K562 (cell line): Measurements from ENCODE around the gene METTL25B. TPM values are rescaled to one million over a fixed set of nuclear protein-coding genes. Genes with fewer than 3 reads are reported as not detected.

Experiments
- CBX5 ChIP-seq: IDR thresholded peaks from 2 replicates; pipeline ENCODE4 v1.6.1; 2014; ENCODE audit warnings: low read depth, borderline replicate concordance
- CHCHD3 ChIP-seq: fragments of 250-450 bp; sonication (Bioruptor Pico); IDR thresholded peaks from 2 replicates; pipeline ENCODE4 v2.1.2; 2022; ENCODE audit warnings: mild to moderate bottlenecking
- DPF2 ChIP-seq: fragments of 450-650 bp; IDR thresholded peaks from 2 replicates; pipeline ENCODE4 v1.6.1; 2016
- TCF3 ChIP-seq: sonication (generic); formaldehyde crosslinking; IDR thresholded peaks from 2 replicates; pipeline ENCODE4 v1.4.0; 2020; ENCODE audit warnings: mild to moderate bottlenecking, missing genetic modification reagents
- ZKSCAN8 ChIP-seq: fragments of 200-800 bp; sonication (Bioruptor generic); IDR thresholded peaks from 2 replicates; pipeline ENCODE4 v1.6.1; 2016; ENCODE audit warnings: missing genetic modification characterization, missing compliant biosample characterization
- ZNF175 ChIP-seq: fragments of 200-800 bp; sonication (Bioruptor generic); IDR thresholded peaks from 2 replicates; pipeline ENCODE4 v1.6.1; 2016; ENCODE audit warnings: low read depth, mild to moderate bottlenecking, missing genetic modification characterization, missing compliant biosample characterization
- ZNF561 ChIP-seq: fragments of 450-650 bp; formaldehyde crosslinking; conservative IDR thresholded peaks from 2 replicates; pipeline ENCODE4 v1.4.0; 2020; ENCODE audit warnings: mild to moderate bottlenecking, moderate library complexity
- polyA plus RNA-seq, 8 experiments: library from polyadenylated mRNA; depleted of rRNA in 4 of 8; stranded (reverse) in 5 of 8; unstranded in 3 of 8; fragments of >200 nt; fragmentation: Nextera tagmentation in 2 of 8; fragmentation: Illumina TruSeq in 1 of 8; extraction: Ambion mirVana in 2 of 8; extraction: Trizol in 1 of 8; gene quantifications; 2 replicates each; pipeline versions ENCODE4 v1.2.1 to v1.2.3, GENCODE V29; 2011 to 2014; ENCODE audit warnings: inconsistent platforms in 1 of 8, missing spikeins in 1 of 8
- total RNA-seq, 7 experiments: library from RNA; depleted of rRNA in 6 of 7; stranded (reverse); fragments of >200 nt in 6 of 7; fragmentation: Illumina TruSeq in 2 of 7; extraction: Trizol in 2 of 7; gene quantifications; 2 replicates each; pipeline versions ENCODE4 v1.2.1 to v1.2.3, GENCODE V29; 2011 to 2021; ENCODE audit warnings: low replicate concordance in 1 of 7
- TF ChIP-seq, protein P1 (sequence below): fragments of 450-650 bp; IDR thresholded peaks from 2 replicates; pipeline ENCODE4 v1.6.1; 2016
- TF ChIP-seq, protein P2 (sequence below): IDR thresholded peaks from 2 replicates; pipeline ENCODE4 v1.6.1; 2014; ENCODE audit warnings: antibody characterized with exemption
- TF ChIP-seq, protein P3 (sequence below): fragments of 200-600 bp; sonication (generic); IDR thresholded peaks from one replicate; pipeline ENCODE4 v1.6.1; 2012; ENCODE audit warnings: mild to moderate bottlenecking, low read depth, low read length, inconsistent platforms
- TF ChIP-seq, protein P4 (sequence below), 3 experiments: fragments of 200-800 bp in 1 of 3; sonication (Bioruptor generic) in 1 of 3; sonication (generic) in 1 of 3; formaldehyde crosslinking in 1 of 3; IDR thresholded peaks; 2 replicates each; pipeline versions ENCODE4 v1.6.1 to v1.8.0; 2016 to 2022; ENCODE audit warnings: mild to moderate bottlenecking in 2 of 3, missing compliant biosample characterization in 2 of 3, missing genetic modification characterization in 2 of 3, missing genetic modification reagents in 1 of 3

The METTL25B gene
- total and polyA plus RNA-seq, 9 of the 15 experiments (the other 6 are each of a cell fraction or from before 2014, with no cell fraction given): 7.7 to 48.3 (median 33.1) TPM

DNA sequence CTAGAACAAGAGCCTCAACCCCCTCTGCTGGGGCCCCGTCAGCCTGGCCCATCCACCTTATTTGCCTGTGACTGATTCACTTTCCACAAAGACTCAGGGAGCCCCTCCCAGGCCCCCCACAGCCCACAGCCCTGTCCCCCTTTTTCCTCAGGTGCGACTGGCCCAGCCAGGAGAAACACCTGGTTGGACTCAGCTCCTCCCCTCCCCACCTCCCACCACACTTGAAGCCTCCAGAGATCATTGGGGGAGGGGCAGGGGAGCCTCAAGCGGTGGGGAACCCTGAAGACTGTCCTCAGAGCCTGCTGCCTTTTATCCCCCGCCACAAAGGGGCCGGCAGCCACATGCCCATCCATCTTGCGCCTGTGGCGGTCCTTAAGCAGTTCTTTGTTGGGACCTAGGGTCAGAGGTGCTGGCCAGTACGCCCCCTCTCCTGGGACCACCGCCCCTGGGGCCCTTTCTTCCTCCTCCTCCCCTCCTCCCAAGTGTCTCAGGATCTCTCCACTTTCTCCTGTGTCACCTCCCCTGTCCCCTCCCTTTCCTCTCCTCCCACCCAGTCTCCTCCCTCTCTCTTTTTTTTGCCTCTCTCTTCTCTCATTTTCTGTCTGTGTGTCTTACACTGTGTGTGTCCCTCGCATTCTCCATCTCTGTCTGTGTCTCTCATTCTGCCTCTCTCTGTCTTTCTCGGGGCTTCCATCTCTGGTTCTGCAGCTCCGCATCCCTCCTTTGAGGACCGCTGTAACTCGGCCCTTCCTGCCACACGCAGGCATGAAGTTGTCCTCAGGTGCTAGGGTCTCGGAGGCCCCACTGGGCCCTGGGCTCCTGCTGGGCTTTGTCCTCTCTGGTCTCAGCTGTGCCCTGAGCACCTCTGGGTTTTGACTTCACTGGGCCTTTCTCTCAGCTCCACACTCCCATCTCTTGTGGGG lies 35.1 kb upstream of the METTL25B start (continued):
- TF ChIP-seq, protein P1, sequence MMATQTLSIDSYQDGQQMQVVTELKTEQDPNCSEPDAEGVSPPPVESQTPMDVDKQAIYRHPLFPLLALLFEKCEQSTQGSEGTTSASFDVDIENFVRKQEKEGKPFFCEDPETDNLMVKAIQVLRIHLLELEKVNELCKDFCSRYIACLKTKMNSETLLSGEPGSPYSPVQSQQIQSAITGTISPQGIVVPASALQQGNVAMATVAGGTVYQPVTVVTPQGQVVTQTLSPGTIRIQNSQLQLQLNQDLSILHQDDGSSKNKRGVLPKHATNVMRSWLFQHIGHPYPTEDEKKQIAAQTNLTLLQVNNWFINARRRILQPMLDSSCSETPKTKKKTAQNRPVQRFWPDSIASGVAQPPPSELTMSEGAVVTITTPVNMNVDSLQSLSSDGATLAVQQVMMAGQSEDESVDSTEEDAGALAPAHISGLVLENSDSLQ: peak; percentile 56
- no peak for TF ChIP-seq CHCHD3
- TF ChIP-seq ZNF561: no peak
- TF ChIP-seq ZKSCAN8: no peak
- TF ChIP-seq, protein P2, sequence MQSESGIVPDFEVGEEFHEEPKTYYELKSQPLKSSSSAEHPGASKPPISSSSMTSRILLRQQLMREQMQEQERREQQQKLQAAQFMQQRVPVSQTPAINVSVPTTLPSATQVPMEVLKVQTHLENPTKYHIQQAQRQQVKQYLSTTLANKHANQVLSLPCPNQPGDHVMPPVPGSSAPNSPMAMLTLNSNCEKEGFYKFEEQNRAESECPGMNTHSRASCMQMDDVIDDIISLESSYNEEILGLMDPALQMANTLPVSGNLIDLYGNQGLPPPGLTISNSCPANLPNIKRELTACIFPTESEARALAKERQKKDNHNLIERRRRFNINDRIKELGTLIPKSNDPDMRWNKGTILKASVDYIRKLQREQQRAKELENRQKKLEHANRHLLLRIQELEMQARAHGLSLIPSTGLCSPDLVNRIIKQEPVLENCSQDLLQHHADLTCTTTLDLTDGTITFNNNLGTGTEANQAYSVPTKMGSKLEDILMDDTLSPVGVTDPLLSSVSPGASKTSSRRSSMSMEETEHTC: no peak
- peak; percentile 93 for TF ChIP-seq DPF2
- TF ChIP-seq ZNF175 (CRISPR knock-in tag): no peak
- TF ChIP-seq, protein P3, sequence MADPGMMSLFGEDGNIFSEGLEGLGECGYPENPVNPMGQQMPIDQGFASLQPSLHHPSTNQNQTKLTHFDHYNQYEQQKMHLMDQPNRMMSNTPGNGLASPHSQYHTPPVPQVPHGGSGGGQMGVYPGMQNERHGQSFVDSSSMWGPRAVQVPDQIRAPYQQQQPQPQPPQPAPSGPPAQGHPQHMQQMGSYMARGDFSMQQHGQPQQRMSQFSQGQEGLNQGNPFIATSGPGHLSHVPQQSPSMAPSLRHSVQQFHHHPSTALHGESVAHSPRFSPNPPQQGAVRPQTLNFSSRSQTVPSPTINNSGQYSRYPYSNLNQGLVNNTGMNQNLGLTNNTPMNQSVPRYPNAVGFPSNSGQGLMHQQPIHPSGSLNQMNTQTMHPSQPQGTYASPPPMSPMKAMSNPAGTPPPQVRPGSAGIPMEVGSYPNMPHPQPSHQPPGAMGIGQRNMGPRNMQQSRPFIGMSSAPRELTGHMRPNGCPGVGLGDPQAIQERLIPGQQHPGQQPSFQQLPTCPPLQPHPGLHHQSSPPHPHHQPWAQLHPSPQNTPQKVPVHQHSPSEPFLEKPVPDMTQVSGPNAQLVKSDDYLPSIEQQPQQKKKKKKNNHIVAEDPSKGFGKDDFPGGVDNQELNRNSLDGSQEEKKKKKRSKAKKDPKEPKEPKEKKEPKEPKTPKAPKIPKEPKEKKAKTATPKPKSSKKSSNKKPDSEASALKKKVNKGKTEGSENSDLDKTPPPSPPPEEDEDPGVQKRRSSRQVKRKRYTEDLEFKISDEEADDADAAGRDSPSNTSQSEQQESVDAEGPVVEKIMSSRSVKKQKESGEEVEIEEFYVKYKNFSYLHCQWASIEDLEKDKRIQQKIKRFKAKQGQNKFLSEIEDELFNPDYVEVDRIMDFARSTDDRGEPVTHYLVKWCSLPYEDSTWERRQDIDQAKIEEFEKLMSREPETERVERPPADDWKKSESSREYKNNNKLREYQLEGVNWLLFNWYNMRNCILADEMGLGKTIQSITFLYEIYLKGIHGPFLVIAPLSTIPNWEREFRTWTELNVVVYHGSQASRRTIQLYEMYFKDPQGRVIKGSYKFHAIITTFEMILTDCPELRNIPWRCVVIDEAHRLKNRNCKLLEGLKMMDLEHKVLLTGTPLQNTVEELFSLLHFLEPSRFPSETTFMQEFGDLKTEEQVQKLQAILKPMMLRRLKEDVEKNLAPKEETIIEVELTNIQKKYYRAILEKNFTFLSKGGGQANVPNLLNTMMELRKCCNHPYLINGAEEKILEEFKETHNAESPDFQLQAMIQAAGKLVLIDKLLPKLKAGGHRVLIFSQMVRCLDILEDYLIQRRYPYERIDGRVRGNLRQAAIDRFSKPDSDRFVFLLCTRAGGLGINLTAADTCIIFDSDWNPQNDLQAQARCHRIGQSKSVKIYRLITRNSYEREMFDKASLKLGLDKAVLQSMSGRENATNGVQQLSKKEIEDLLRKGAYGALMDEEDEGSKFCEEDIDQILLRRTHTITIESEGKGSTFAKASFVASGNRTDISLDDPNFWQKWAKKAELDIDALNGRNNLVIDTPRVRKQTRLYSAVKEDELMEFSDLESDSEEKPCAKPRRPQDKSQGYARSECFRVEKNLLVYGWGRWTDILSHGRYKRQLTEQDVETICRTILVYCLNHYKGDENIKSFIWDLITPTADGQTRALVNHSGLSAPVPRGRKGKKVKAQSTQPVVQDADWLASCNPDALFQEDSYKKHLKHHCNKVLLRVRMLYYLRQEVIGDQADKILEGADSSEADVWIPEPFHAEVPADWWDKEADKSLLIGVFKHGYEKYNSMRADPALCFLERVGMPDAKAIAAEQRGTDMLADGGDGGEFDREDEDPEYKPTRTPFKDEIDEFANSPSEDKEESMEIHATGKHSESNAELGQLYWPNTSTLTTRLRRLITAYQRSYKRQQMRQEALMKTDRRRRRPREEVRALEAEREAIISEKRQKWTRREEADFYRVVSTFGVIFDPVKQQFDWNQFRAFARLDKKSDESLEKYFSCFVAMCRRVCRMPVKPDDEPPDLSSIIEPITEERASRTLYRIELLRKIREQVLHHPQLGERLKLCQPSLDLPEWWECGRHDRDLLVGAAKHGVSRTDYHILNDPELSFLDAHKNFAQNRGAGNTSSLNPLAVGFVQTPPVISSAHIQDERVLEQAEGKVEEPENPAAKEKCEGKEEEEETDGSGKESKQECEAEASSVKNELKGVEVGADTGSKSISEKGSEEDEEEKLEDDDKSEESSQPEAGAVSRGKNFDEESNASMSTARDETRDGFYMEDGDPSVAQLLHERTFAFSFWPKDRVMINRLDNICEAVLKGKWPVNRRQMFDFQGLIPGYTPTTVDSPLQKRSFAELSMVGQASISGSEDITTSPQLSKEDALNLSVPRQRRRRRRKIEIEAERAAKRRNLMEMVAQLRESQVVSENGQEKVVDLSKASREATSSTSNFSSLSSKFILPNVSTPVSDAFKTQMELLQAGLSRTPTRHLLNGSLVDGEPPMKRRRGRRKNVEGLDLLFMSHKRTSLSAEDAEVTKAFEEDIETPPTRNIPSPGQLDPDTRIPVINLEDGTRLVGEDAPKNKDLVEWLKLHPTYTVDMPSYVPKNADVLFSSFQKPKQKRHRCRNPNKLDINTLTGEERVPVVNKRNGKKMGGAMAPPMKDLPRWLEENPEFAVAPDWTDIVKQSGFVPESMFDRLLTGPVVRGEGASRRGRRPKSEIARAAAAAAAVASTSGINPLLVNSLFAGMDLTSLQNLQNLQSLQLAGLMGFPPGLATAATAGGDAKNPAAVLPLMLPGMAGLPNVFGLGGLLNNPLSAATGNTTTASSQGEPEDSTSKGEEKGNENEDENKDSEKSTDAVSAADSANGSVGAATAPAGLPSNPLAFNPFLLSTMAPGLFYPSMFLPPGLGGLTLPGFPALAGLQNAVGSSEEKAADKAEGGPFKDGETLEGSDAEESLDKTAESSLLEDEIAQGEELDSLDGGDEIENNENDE: no peak
- TF ChIP-seq CBX5: no peak
- TF ChIP-seq, protein P4, sequence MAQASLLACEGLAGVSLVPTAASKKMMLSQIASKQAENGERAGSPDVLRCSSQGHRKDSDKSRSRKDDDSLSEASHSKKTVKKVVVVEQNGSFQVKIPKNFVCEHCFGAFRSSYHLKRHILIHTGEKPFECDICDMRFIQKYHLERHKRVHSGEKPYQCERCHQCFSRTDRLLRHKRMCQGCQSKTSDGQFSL (CRISPR knock-in tag; IDR thresholded peaks at IDR 0.05): peak; percentile 71; the same call in 1 of the 2 replicates
- TF ChIP-seq, protein P4 (tag; IDR thresholded peaks at IDR 0.05): peak in 1 of 2 experiments; percentile 61; a peak in 1 of 4 replicates
- TF ChIP-seq TCF3 (CRISPR knock-in tag): no peak; the same call in 1 of the 2 replicates
